Panc1 (cell line): ENCODE measurements around the gene TBC1D24. TPM values are rescaled to one million over a fixed set of nuclear protein-coding genes. Genes with fewer than 3 reads are reported as not detected.

Source experiments
- ATAC-seq: fragments of 200-7000 bp; cut with Tn5 transposase; 2 replicates; pipeline ENCODE4 v1.9.1; 2020; ENCODE audit warnings: mild to moderate bottlenecking, moderate library complexity
- BruUV-seq: library from RNA; stranded (reverse); fragments of 400-500 nt; replicated peaks from 2 replicates; lab custom pipeline; 2021; lab: Mats Ljungman, UMichigan
- CTCF ChIA-PET: fragments of 300-600 bp; sonication (Branson Sonifier 250); formaldehyde crosslinking; loops from one replicate; lab custom pipeline; 2022; ENCODE audit warnings: antibody characterized with exemption; lab: Charles Lee
- POLR2A ChIA-PET: fragments of 300-600 bp; sonication (Branson Sonifier 250); formaldehyde crosslinking; loops from one replicate; lab custom pipeline; 2022; ENCODE audit warnings: antibody characterized with exemption; lab: Charles Lee
- DNase-seq: peaks from one replicate; pipeline ENCODE4 v3.0.0-alpha.2; 2010; ENCODE audit warnings: low read depth, low spot score
- H3K27ac ChIP-seq: 2 replicates; pipeline ENCODE4 v1.5.1; 2011; ENCODE audit warnings: mild to moderate bottlenecking, low read length, inconsistent platforms
- H3K27me3 ChIP-seq: fragments of 200-500 bp; sonication (Bioruptor generic); 2 replicates; pipeline ENCODE4 v1.6.0; 2014; ENCODE audit warnings: low read length, inconsistent platforms; ENCODE audit not compliant: control insufficient read depth, insufficient read depth
- H3K36me3 ChIP-seq: fragments of 200-500 bp; sonication (Bioruptor generic); 2 replicates; pipeline ENCODE4 v1.5.1; 2014; ENCODE audit warnings: inconsistent platforms, mild to moderate bottlenecking, low read length, moderate library complexity; ENCODE audit not compliant: control insufficient read depth, insufficient read depth
- H3K4me1 ChIP-seq: 2 replicates; pipeline ENCODE4 v1.5.1; 2011; ENCODE audit warnings: inconsistent platforms, mild to moderate bottlenecking, low read length, moderate library complexity; ENCODE audit not compliant: control insufficient read depth, insufficient read depth
- H3K4me3 ChIP-seq, 2 experiments: 2 replicates each; pipeline ENCODE4 v1.5.1; 2011 to 2012; ENCODE audit warnings: low read depth in 2 of 2, low read length in 2 of 2, mild to moderate bottlenecking in 2 of 2, inconsistent platforms in 1 of 2, moderate library complexity in 1 of 2
- H3K9me3 ChIP-seq: fragments of 200-500 bp; sonication (Bioruptor generic); 2 replicates; pipeline ENCODE4 v1.5.1; 2014; ENCODE audit warnings: low read depth, mild to moderate bottlenecking, inconsistent platforms, low read length, moderate library complexity; ENCODE audit not compliant: control insufficient read depth, insufficient read depth
- POLR2AphosphoS5 ChIP-seq: IDR thresholded peaks from 2 replicates; pipeline ENCODE4 v1.6.1; 2012; ENCODE audit warnings: mild to moderate bottlenecking, low read depth, low read length, moderate library complexity
- REST ChIP-seq, 2 experiments: IDR thresholded peaks; 2 replicates each; pipeline ENCODE4 v1.6.1; 2011 to 2012; ENCODE audit warnings: low read depth in 2 of 2, control low read depth in 1 of 2, low read length in 1 of 2, mild to moderate bottlenecking in 1 of 2, moderate library complexity in 1 of 2; ENCODE audit not compliant: insufficient read depth in 1 of 2
- SIN3A ChIP-seq: IDR thresholded peaks from 2 replicates; pipeline ENCODE4 v1.6.1; 2012; ENCODE audit warnings: low read depth, mild to moderate bottlenecking, low read length, moderate library complexity, borderline replicate concordance; ENCODE audit not compliant: insufficient read depth
- TCF7L2 ChIP-seq: IDR thresholded peaks from 2 replicates; pipeline ENCODE4 v1.6.1; 2011; ENCODE audit warnings: mild to moderate bottlenecking, low read depth, low read length, inconsistent platforms
- in situ Hi-C: cut with HindIII; loops from 2 replicates; pipeline ENCODE4 v1.10.0; 2016; ENCODE audit warnings: low sequenced_read_pairs, low pct_unique_long_range_greater_than_20kb
- intact Hi-C: fragments of 100-400 bp; cut with micrococcal nuclease; formaldehyde crosslinking; loops from one replicate; pipeline ENCODE4 v1.10.0; 2022; ENCODE audit not compliant: unreplicated experiment
- total RNA-seq: library from RNA; stranded (reverse); gene quantifications from one replicate; pipeline ENCODE4 v1.2.1, GENCODE V29; 2021; ENCODE audit not compliant: unreplicated experiment
- TF ChIP-seq, protein P1 (sequence below): fragments of 450-650 bp; IDR thresholded peaks from 2 replicates; pipeline ENCODE4 v1.5.1; 2017; ENCODE audit warnings: mild to moderate bottlenecking

The TBC1D24 gene
- total RNA-seq, 1 experiment from 2014 or later, result 26.7 TPM

DNA sequence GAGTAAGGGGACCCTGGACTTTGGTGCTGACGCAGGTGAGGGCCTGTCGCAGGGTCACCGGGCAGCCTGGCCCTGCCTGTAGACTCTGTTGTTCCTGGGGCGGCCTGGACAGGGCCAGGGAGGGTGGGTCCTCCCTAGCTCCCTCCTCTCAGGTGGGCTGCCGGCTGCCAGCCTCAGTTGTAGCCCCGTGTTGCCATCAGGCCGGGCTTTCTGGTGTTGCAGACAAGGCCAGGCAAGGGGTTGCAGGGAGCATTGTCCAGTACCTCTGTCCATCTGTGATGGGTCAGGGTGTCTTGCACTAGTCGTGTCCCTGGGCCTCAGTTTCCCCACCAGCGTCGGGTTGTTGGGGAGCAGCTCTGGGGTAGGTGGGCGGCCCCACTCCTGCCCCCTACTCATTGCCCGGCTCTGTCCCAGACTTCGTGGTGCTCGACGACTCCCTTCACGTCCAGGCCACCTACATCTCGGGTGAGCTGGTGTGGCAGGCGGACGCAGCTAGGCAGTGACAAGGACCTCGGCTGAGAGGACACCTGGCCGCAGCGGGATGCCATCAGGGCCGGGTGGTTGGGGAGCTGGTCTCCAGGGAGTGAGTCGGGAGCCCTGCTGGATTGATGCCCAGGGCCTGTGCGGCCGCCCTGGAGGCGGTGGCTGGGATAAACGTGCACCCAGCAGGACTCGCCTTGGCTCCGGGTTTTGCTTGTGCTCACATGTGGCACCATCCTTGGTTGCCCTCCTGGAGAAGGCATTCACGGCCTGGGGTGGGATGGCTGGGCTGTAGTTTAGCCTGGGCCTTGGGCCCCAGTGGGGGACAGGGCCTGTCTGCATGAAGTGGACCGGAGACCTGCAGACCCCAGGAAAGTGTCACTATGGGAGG, 54.4 kb downstream of the TBC1D24 start:
- TF ChIP-seq REST (IDR thresholded peaks at IDR 0.05; ENCODE audit: insufficient read depth in 1 of 2, low read depth in 2 of 2, low read length in 1 of 2) (no peak), SIN3A (no peak), POLR2AphosphoS5 (no peak), TCF7L2 (no peak)
- TF ChIP-seq, protein P1, sequence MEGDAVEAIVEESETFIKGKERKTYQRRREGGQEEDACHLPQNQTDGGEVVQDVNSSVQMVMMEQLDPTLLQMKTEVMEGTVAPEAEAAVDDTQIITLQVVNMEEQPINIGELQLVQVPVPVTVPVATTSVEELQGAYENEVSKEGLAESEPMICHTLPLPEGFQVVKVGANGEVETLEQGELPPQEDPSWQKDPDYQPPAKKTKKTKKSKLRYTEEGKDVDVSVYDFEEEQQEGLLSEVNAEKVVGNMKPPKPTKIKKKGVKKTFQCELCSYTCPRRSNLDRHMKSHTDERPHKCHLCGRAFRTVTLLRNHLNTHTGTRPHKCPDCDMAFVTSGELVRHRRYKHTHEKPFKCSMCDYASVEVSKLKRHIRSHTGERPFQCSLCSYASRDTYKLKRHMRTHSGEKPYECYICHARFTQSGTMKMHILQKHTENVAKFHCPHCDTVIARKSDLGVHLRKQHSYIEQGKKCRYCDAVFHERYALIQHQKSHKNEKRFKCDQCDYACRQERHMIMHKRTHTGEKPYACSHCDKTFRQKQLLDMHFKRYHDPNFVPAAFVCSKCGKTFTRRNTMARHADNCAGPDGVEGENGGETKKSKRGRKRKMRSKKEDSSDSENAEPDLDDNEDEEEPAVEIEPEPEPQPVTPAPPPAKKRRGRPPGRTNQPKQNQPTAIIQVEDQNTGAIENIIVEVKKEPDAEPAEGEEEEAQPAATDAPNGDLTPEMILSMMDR, result no peak
- Histone ChIP-seq H3K4me1 (peaks cover 16% of the 10 kb centered on the region), H3K4me3 (no peak overlapping the region), H3K9me3 (no peaks in the 10 kb centered on the region), H3K27ac (no peak overlapping the region), H3K36me3 (peaks cover 3% of the 10 kb centered on the region; the same call in 1 of the 2 replicates), H3K27me3 (no peaks in the 10 kb centered on the region)
- intact Hi-C loops, result no loop called here
- in situ Hi-C loops, result no loop called here
- ATAC-seq, result no peak
- BruUV-seq, result no TSS peak
- no peak for DNase-seq
- POLR2A ChIA-PET, result no interaction called here
- CTCF ChIA-PET, result no interaction called here

- DNase-seq (no peak), ATAC-seq (no peak)
- Histone ChIP-seq H3K27me3 (no peaks in the 10 kb centered on the region), H3K36me3 (peaks cover 3% of the 10 kb centered on the region; the same call in 1 of the 2 replicates), H3K4me3 (no peak overlapping the region), H3K27ac (no peak overlapping the region), H3K9me3 (no peaks in the 10 kb centered on the region), H3K4me1 (peaks cover 16% of the 10 kb centered on the region)
- in situ Hi-C loops (no loop called here), intact Hi-C loops (no loop called here)
- BruUV-seq, result no TSS peak
- ChIA-PET CTCF (no interaction called here), POLR2A (no interaction called here)
- TF ChIP-seq, protein P1, result no peak
- TF ChIP-seq SIN3A (no peak), TCF7L2 (no peak), POLR2AphosphoS5 (no peak), REST (IDR thresholded peaks at IDR 0.05; ENCODE audit: insufficient read depth in 1 of 2, low read depth in 2 of 2, low read length in 1 of 2) (no peak)
Measured at GRCh38 chr16:2529961-2530628, 55.2 kb downstream of the TBC1D24 start.
